GM10248 (cell line): ENCODE results near the gene TMEM151B.

Experiments
- CTCF ChIA-PET: fragments of 300-600 bp; sonication (Branson Sonifier 250); formaldehyde crosslinking; extraction: SDS; loops from one replicate; lab custom pipeline; 2021; ENCODE audit warnings: antibody characterized with exemption; lab: Yijun Ruan, JAX
- POLR2A ChIA-PET: fragments of 350-650 bp; sonication (Branson Sonifier 250); formaldehyde crosslinking; extraction: SDS; loops from one replicate; lab custom pipeline; 2020; ENCODE audit warnings: antibody characterized with exemption; lab: Yijun Ruan, JAX
- DNase-seq: peaks from one replicate; pipeline ENCODE4 v3.0.0; 2012; ENCODE audit errors: extremely low spot score
- TF ChIP-seq, protein P1 (sequence below): IDR thresholded peaks from 2 replicates; pipeline ENCODE4 v1.5.1; 2012; ENCODE audit warnings: mild to moderate bottlenecking, low read depth; ENCODE audit errors: extremely low read depth, missing control alignments, control extremely low read depth

The TMEM151B gene

GRCh38 chr6:44251576-44252524 lies 18.4 kb upstream of the TMEM151B start:
- POLR2A ChIA-PET: interaction anchor here (1.2 to 1.7 kb wide), 3 partner anchors 10 to 120 kb away, joined by 3 to 9 read pairs (median 4); no protein-coding TSS in a partner anchor
- TF ChIP-seq, protein P1, sequence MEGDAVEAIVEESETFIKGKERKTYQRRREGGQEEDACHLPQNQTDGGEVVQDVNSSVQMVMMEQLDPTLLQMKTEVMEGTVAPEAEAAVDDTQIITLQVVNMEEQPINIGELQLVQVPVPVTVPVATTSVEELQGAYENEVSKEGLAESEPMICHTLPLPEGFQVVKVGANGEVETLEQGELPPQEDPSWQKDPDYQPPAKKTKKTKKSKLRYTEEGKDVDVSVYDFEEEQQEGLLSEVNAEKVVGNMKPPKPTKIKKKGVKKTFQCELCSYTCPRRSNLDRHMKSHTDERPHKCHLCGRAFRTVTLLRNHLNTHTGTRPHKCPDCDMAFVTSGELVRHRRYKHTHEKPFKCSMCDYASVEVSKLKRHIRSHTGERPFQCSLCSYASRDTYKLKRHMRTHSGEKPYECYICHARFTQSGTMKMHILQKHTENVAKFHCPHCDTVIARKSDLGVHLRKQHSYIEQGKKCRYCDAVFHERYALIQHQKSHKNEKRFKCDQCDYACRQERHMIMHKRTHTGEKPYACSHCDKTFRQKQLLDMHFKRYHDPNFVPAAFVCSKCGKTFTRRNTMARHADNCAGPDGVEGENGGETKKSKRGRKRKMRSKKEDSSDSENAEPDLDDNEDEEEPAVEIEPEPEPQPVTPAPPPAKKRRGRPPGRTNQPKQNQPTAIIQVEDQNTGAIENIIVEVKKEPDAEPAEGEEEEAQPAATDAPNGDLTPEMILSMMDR: no peak
- CTCF ChIA-PET: interaction anchor here (0.9 to 3.8 kb wide), 4 partner anchors 10 to 79 kb away, joined by 3 to 16 read pairs (median 5); no protein-coding TSS in a partner anchor
- no peak for DNase-seq

DNA sequence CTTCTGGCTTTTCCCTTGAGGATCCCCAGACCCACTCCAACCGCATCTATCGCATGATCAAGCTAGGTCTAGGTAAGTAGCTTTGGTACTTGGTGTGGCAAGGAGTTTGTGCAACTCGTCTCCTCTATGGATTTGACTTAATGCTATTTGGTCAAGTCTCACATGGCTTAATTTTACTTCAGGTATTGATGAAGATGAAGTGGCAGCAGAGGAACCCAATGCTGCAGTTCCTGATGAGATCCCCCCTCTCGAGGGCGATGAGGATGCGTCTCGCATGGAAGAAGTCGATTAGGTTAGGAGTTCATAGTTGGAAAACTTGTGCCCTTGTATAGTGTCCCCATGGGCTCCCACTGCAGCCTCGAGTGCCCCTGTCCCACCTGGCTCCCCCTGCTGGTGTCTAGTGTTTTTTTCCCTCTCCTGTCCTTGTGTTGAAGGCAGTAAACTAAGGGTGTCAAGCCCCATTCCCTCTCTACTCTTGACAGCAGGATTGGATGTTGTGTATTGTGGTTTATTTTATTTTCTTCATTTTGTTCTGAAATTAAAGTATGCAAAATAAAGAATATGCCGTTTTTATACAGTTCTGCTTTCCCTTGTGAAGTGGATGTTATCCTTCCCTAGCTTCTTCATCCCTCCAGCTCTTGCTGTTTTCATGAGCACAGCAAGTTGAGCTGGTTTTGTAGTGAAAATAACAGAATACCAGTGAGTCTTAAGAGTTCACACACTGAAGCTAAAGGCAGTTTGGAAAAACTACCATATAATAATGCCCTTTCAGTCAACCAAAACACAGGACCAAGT lies 16.7 kb upstream of the TMEM151B start:
- POLR2A ChIA-PET: interaction anchor here (0.9 to 1.2 kb wide), 2 partner anchors 68 to 81 kb away, joined by 3 to 6 read pairs; no protein-coding TSS in a partner anchor
- DNase-seq: no peak
- CTCF ChIA-PET: interaction anchor here (1.0 to 3.8 kb wide), 9 partner anchors 9 to 155 kb away, joined by 3 to 16 read pairs (median 5); no protein-coding TSS in a partner anchor
- TF ChIP-seq, protein P1: peak; percentile 66

GRCh38 chr6:44254191-44255104 lies 15.8 kb upstream of the TMEM151B start:
- ChIA-PET POLR2A (interaction anchor here (0.6 to 3.7 kb wide), 6 partner anchors 8 to 151 kb away, joined by 3 to 56 read pairs (median 6); partner anchors contain the start of gene HSP90AB1), CTCF (interaction anchor here (1.0 to 3.8 kb wide), 12 partner anchors 8 to 158 kb away, joined by 3 to 16 read pairs (median 6); partner anchors contain the start of gene AARS2)
- no peak for DNase-seq
- TF ChIP-seq, protein P1: no peak

DNA sequence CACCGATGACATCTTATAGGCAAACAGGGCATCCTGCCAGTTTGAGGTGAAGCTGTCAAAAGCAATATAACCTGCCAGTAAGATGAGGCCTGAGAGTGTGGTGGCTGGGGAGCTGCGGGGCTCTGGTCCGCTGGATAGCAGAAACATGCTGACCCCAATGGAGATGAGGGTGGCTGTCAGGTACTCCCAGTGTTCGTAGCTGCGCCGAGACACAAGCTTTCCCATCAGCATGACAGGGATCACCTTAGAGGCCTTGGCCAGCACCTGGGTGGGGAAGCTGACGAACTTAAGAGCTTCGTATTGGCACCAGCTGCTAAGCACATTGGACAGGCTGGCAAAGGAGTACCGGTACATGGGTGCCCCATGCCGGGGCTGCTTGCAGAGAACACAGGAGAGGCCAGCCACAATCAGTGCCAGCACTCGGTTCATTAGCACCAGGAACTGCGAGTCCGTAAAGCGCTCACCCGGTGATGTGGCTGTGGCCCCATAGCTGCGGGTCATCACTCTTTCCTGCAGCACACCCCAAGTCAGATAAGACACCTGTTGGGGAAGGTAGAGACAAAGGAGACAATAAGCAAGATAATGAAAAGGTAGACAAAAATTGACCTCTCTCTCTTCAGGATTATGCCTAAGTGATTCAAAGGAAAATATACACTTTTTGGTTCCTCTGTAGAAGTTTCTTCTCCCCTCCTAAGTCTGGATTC lies 15.0 kb upstream of the TMEM151B start:
- DNase-seq: no peak
- ChIA-PET POLR2A (interaction anchor here (0.6 to 3.7 kb wide), 5 partner anchors 8 to 152 kb away, joined by 3 to 56 read pairs (median 5); partner anchors contain the start of gene HSP90AB1), CTCF (interaction anchor here (1.0 to 3.8 kb wide), 8 partner anchors 7 to 159 kb away, joined by 3 to 16 read pairs (median 9); partner anchors contain the start of gene AARS2)

More for the DNA sequence above, 15.0 kb upstream of the TMEM151B start:
- TF ChIP-seq, protein P1: no peak
